Stimulated activated CD8-positive, alpha-beta memory T cell treated with anti-CD3 and anti-CD28 coated beads, Interleukin-12 subunit alpha, Interleukin-12 subunit beta, amount 100 ng/mL, for 1 hour (primary cell): ENCODE results near the gene NFS1.
"Not testable (repeated sequence)": the region's sequence is repeated elsewhere in the genome, so short reads cannot be mapped to it uniquely, and the experiment has no call there.

Source experiments
- DNase-seq: peaks from one replicate; pipeline ENCODE4 v3.0.0-alpha.2; 2020; ENCODE audit warnings: low read depth

NFS1 gene

GRCh38 chr20:35729836-35730582, 30.9 kb upstream of the NFS1 start:
- DNase-seq: no peak

DNA sequence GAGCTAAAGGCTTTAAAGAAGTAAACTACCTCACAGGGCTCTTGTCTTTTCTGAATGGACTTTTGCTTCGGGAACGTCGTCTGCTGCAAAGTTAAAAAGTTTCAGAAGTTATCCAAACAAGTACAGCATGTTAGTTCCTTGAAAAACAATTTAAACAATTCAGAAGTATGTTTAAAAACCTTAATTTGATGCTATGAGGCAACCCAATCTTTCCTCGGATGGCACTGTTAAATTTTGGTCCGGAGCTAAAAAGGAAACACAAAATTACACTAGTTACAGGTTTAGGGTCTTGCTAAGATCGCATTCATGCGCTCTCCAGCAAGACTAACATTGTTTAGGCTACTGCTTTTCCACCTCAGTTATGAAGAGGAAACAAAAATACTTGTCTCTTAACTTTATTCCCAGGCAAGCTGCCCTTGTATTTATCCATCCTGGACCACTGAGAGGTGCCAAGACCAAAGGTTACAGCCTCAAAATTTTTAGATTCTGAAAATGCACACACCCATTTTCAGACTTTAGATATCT, 30.2 kb upstream of the NFS1 start:
- no peak for DNase-seq

DNA sequence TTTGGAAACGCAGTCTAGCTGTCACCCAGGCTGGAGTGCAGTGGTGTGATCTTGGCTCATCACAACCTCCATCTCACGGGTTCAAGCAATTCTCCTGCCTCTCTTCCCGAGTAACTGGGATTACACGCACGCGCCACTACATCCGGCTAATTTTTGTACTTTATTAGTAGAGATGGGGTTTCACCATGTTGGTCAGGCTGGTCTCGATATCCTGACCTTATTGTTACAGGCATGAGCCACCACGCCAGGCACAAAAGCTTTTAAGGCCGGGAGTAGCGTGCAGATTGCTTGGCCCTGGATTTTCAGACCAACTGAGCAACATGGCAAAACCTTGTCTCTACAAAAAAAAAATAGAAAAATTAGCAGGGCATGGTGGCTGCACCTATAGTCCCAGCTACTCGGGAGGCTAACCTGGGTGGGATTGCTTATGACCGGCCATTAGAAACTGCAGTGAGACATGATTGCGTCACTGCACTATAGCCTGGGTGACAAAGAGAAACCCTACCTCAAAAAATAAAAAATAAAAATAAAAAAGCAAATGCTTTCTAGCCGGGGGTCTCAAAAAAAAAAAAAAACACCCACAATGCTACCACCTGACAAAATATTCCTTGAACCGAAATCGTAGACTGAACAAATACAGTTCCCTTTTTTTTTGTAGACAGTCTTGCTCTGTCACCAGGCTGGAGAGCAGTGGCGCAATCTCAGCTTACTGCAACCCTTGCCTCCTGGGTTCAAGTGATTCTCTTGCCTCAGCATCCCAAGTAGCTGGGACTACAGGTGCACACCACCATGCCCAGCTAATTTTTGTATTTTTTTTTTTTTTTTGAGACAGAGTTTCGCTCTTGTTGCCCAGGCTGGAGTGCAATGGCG, 27.9 kb upstream of the NFS1 start:
- no peak for DNase-seq

GRCh38 chr20:35724321-35725230, 25.4 kb upstream of the NFS1 start:
- DNase-seq: no peak

DNA sequence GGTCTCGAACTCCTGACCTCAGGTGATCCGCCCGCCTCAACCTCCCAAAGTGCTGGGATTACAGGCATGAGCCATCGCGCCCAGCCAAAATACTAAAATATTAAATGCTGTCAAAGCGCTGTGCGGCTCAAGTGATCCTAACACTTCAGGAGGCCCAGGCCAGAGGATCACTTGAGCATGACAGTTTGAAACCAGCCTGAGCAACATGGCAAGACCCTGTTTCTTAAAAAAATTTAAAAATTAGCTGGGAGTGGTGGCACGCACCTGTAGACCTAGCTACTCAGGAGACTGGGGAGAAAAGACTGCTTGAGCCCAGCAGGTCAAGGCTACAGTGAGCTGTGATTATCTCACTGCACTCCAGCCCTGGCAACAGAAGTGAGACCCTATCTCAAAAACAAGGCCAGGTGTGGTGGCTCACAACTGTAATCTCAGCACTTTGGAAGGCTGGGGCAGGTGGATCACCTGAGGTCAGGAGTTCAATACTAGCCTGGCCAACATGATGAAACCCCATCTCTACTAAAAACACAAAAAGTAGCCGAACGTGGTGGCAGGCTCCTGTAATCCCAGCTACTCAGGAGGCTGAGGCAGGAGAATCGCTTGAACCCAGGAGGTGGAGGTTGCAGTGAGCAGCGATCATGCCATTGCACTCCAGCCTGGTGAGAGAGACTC, 24.6 kb upstream of the NFS1 start:
- not testable (repeated sequence) for DNase-seq

DNA sequence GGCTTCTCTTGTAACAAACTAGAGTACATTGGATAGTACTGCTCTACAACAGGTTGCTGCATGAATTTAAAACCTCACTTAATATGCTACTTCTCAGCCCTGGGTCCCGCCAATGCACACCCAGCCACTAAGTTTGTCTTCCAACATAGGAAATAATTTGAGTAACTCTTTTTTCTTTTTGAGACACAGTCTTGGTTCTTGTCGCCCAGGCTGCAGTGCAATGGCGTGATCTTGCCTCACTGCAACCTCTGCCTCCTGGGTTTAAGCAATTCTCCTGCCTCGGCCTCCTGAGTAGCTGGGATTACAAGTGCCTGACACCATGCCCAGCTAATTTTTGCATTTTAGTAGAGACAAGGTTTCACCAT, 24.1 kb upstream of the NFS1 start:
- not testable (repeated sequence) for DNase-seq

DNA sequence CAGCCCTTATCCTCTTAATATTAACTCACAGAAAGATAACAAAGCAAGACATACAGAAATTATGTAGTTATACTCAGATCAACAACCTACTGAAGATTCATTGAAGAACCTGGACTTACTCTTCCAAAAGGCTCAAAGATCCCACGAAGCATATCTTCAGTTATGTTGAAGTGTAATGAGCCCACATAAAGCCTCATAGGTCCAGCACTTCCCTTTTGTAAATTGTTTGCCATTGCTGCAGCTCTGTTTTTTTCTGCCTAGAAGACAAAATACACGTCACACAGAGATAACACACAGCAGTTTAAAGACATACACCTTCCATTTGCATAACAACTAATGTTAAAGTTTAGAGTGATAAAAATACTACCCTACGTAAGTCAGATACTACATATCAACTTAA, 22.5 kb upstream of the NFS1 start:
- no peak for DNase-seq

DNA sequence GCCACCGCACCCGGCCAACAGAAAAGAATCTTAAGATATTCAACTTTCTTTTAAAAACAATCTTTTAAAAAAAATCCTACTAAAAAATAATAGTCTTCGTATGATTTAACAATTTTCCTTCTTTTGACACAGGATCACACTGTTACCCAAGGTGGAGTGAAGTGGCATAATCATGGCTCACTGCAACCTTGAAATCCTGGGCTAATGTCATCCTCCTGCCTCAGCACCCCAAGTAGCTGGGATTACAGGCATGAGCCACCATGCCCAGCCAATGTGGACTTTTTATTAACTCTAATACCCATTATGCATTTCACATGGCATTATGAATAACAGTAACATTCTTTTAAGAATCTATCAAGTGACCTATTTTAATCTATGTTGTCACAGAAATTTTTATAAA, 22.1 kb upstream of the NFS1 start:
- no peak for DNase-seq

DNA sequence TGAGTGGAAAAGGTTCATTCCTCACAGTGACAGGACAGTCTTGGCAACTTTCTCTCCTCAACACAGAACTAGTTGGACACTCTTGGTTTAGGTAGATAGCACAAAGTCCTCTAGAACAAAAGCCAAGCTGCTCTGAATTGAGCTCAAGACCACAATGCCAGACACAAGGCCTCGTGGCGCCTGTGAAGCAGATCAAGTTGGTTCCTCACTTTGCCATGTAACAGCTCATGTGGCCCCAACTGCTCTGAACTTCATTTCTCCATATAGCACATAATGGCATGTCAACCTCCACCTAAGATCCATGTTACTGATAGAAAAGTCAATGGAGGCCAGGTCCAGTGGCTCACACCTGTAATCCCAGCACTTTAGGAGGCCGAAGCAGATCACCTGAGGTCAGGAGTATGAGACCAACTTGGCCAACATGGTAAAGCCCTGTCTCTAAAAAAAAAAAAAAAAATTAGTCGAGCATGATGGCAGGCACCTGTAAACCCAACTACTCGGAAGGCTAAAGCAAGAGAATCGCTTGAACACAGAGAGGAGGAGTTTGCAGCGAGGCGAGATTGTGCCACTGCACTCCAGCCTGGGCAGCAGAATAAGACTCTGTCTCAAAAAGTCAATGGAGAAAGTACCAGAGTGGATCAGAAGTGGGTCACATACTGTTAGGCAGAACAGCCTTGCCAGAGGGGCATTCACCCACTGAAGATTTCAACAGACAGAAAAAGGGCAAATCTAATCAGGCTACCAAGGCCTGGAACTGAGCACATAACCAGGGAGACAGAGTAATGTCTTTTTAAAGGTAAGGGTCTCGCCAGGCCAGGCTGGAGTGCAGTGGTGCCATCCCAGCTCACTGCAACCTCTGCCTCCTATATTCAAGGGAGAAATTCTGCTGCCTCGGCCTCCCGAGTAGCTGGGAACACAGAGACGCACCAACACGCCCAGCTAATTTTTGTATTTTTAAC, 21.3 kb upstream of the NFS1 start:
- DNase-seq: no peak

DNA sequence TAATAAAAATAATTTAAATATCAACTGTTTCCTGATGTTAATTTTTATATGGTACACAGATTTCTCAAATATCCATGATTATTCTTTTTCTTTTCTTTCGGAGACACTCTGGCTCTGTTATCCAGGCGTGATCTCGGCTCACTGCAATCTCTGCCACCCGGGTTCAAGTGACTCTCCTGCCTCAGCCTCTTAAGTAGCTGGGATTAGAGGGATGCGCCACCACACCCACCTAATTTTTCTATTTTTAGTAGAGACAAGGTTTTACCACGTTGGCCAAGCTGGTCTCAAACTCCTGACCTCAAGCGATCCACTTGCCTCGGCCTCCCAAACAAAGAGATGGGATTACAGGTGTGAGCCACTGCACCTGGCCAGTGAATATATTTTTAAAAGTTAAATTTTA, 20.6 kb upstream of the NFS1 start:
- DNase-seq: no peak

- no peak for DNase-seq
Observed at GRCh38 chr20:35718972-35719635, 20.0 kb upstream of the NFS1 start.

DNA sequence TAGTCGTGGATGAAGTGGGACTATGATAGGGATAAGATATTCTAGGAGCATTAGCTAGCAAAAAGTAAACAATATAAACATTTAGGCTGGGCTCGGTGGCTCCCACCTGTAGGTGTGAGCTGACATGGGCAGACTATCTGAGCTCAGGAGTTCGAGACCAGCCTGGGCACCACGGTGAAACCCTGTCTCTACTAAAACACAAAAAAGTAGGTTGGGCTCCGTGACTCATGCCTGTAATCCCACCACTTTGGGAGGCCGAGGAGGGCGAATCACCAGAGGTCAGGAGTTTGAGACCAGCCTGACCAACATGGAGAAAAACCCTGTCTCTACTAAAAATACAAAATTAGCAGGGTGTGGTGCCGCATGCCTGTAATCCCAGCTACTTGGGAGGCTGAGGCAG, 19.2 kb upstream of the NFS1 start:
- DNase-seq: not testable (repeated sequence)

GRCh38 chr20:35716330-35716729, 17.2 kb upstream of the NFS1 start:
- no peak for DNase-seq

GRCh38 chr20:35715652-35716051, 16.5 kb upstream of the NFS1 start:
- DNase-seq: no peak

GRCh38 chr20:35714127-35714526, 15.0 kb upstream of the NFS1 start:
- DNase-seq: no peak

- not testable (repeated sequence) for DNase-seq
Observed at GRCh38 chr20:35713120-35713519, 14.0 kb upstream of the NFS1 start.

GRCh38 chr20:35711588-35712209, 12.5 kb upstream of the NFS1 start:
- no peak for DNase-seq

GRCh38 chr20:35710884-35711587, 11.9 kb upstream of the NFS1 start:
- no peak for DNase-seq

DNA sequence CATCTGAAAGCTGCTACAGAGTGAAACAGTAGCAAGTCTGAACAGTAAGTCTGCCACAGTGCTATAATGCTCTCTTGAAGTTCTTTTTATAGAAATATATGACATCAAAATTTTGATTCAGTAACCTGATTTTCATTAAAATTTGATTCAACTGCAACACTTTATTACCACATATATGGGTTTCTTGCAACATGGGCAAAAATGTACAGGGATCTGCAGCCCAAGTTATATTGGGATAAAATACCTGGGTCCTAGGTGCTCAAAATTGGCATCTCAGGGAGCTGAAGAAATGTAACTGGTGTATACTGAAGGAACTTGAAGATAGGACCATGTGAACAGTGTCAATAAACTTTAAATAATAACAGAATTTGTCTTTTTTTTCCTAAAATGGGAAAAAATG, 10.9 kb upstream of the NFS1 start:
- DNase-seq: no peak
